ENCODE measurements around the gene RAB9B. TPM values are rescaled to one million over a fixed set of nuclear protein-coding genes. Genes with fewer than 3 reads are reported as not detected.

The RAB9B gene
- total RNA-seq, 1 experiment from 2014 or later = 0.05 TPM

- BruUV-seq (replicated peaks) = no TSS peak
- no peaks in the 10 kb centered on the region; the same call in 1 of the 2 replicates for H3K27me3 ChIP-seq (ENCODE audit: insufficient read depth, low read length)
- ChIA-PET CTCF (no interaction called here), POLR2A (no interaction called here), RAD21 (ENCODE audit: low non-redundant PET in 1 of 2, low total read pairs in 2 of 2, uncharacterized antibody in 2 of 2, unreplicated experiment in 2 of 2) (no interaction called here)
- intact Hi-C loops (cut with micrococcal nuclease) = no loop called here
- ATAC-seq (no peak), DNase-seq (ENCODE audit: low read depth, low spot score) (no peak)
- H3K4me2 ChIP-seq (ENCODE audit: low read length) = no peak overlapping the region
- no peaks in the 10 kb centered on the region for H3K4me1 ChIP-seq (ENCODE audit: control insufficient read depth in 1 of 2, insufficient read depth in 2 of 2, low read length in 2 of 2)
- H3K9me3 ChIP-seq (ENCODE audit: control insufficient read depth in 1 of 2, insufficient read depth in 1 of 2, low read depth in 1 of 2, low read length in 2 of 2) = no peaks in the 10 kb centered on the region
- TF ChIP-seq, protein P1, sequence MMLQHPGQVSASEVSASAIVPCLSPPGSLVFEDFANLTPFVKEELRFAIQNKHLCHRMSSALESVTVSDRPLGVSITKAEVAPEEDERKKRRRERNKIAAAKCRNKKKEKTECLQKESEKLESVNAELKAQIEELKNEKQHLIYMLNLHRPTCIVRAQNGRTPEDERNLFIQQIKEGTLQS (IDR thresholded peaks at IDR 0.05) = no peak
- TF ChIP-seq, protein P2, sequence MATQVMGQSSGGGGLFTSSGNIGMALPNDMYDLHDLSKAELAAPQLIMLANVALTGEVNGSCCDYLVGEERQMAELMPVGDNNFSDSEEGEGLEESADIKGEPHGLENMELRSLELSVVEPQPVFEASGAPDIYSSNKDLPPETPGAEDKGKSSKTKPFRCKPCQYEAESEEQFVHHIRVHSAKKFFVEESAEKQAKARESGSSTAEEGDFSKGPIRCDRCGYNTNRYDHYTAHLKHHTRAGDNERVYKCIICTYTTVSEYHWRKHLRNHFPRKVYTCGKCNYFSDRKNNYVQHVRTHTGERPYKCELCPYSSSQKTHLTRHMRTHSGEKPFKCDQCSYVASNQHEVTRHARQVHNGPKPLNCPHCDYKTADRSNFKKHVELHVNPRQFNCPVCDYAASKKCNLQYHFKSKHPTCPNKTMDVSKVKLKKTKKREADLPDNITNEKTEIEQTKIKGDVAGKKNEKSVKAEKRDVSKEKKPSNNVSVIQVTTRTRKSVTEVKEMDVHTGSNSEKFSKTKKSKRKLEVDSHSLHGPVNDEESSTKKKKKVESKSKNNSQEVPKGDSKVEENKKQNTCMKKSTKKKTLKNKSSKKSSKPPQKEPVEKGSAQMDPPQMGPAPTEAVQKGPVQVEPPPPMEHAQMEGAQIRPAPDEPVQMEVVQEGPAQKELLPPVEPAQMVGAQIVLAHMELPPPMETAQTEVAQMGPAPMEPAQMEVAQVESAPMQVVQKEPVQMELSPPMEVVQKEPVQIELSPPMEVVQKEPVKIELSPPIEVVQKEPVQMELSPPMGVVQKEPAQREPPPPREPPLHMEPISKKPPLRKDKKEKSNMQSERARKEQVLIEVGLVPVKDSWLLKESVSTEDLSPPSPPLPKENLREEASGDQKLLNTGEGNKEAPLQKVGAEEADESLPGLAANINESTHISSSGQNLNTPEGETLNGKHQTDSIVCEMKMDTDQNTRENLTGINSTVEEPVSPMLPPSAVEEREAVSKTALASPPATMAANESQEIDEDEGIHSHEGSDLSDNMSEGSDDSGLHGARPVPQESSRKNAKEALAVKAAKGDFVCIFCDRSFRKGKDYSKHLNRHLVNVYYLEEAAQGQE (IDR thresholded peaks at IDR 0.05; ENCODE audit: low read depth) = no peak
- TF ChIP-seq CEBPB (IDR thresholded peaks at IDR 0.05; ENCODE audit: low read depth) (no peak), TCF7L2 (IDR thresholded peaks at IDR 0.05; ENCODE audit: borderline replicate concordance, extremely low read depth, insufficient read depth, insufficient read length) (no peak), YY1 (IDR thresholded peaks at IDR 0.05; ENCODE audit: extremely low read depth, insufficient replicate concordance, low read depth, low read length) (no peak), RAD21 (IDR thresholded peaks at IDR 0.05; ENCODE audit: low read depth) (no peak), SIN3A (IDR thresholded peaks at IDR 0.05; ENCODE audit: low read depth) (no peak), ELF1 (IDR thresholded peaks at IDR 0.05; ENCODE audit: borderline replicate concordance, low read depth) (no peak), EZH2 (IDR thresholded peaks at IDR 0.05) (no peak), EGR1 (IDR thresholded peaks at IDR 0.05; ENCODE audit: low read depth) (no peak), ZNF274 (IDR thresholded peaks at IDR 0.05; ENCODE audit: low read depth, low read length) (no peak), ZFX (IDR thresholded peaks at IDR 0.05) (no peak)
- TF ChIP-seq, protein P3, sequence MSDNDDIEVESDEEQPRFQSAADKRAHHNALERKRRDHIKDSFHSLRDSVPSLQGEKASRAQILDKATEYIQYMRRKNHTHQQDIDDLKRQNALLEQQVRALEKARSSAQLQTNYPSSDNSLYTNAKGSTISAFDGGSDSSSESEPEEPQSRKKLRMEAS (IDR thresholded peaks at IDR 0.05) = no peak
- TF ChIP-seq, protein P4, sequence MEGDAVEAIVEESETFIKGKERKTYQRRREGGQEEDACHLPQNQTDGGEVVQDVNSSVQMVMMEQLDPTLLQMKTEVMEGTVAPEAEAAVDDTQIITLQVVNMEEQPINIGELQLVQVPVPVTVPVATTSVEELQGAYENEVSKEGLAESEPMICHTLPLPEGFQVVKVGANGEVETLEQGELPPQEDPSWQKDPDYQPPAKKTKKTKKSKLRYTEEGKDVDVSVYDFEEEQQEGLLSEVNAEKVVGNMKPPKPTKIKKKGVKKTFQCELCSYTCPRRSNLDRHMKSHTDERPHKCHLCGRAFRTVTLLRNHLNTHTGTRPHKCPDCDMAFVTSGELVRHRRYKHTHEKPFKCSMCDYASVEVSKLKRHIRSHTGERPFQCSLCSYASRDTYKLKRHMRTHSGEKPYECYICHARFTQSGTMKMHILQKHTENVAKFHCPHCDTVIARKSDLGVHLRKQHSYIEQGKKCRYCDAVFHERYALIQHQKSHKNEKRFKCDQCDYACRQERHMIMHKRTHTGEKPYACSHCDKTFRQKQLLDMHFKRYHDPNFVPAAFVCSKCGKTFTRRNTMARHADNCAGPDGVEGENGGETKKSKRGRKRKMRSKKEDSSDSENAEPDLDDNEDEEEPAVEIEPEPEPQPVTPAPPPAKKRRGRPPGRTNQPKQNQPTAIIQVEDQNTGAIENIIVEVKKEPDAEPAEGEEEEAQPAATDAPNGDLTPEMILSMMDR (IDR thresholded peaks at IDR 0.05 in 2 of 3, conservative IDR thresholded peaks at IDR 0.05 in 1 of 3; ENCODE audit: borderline replicate concordance in 1 of 3, insufficient read depth in 1 of 3, low read depth in 2 of 3, low read length in 2 of 3) = no peak
- no peaks in the 10 kb centered on the region for H3K9me2 ChIP-seq (ENCODE audit: insufficient read depth)
- H3K9ac ChIP-seq (ENCODE audit: low read length) = no peak overlapping the region
- no peaks in the 10 kb centered on the region for H3K36me3 ChIP-seq (ENCODE audit: control insufficient read depth in 1 of 2, insufficient read depth in 2 of 2, low read length in 2 of 2)
- H3K4me3 ChIP-seq (replicated peaks in 1 of 2; ENCODE audit: low read depth in 1 of 2, low read length in 2 of 2) = no peak overlapping the region
- no peak overlapping the region for H2AFZ ChIP-seq (ENCODE audit: low read depth, low read length, poor library complexity, severe bottlenecking)
- H4K20me1 ChIP-seq (ENCODE audit: insufficient read depth) = no peaks in the 10 kb centered on the region
- no peaks in the 10 kb centered on the region for H3K79me2 ChIP-seq (ENCODE audit: insufficient read depth, low read length)
- H3K27ac ChIP-seq (ENCODE audit: low read depth, low read length) = no peak overlapping the region
Measured at GRCh38 chrX:103782640-103783039, 49.4 kb downstream of the RAB9B start.

Measured in HCT116 (cell line).